Trophoblast cell (in vitro differentiated cells and primary cell): ENCODE measurements around the gene PKD1L1.
A peak's percentile ranks its signal among the peaks of the same experiment; 100 is the strongest.

Experiments used
- DNase-seq, 2 donors: peaks; one replicate each; pipeline ENCODE4 v3.0.0-alpha.2; 2016
- H2AFZ ChIP-seq: 2 replicates; pipeline ENCODE4 v1.6.1; 2013; ENCODE audit warnings: low read length, moderate library complexity, mild to moderate bottlenecking; ENCODE audit not compliant: insufficient read depth, poor library complexity
- H2AK5ac ChIP-seq: 2 replicates; pipeline ENCODE4 v1.6.1; 2013; ENCODE audit warnings: mild to moderate bottlenecking, low read length
- H2BK120ac ChIP-seq: 2 replicates; pipeline ENCODE4 v1.6.1; 2013; ENCODE audit warnings: low read length, mild to moderate bottlenecking, moderate library complexity; ENCODE audit not compliant: insufficient read depth, poor library complexity
- H2BK12ac ChIP-seq: 2 replicates; pipeline ENCODE4 v1.6.1; 2013; ENCODE audit warnings: mild to moderate bottlenecking, low read length, moderate library complexity
- H2BK5ac ChIP-seq: 2 replicates; pipeline ENCODE4 v1.6.1; 2013; ENCODE audit warnings: low read length, low read depth, moderate library complexity, mild to moderate bottlenecking; ENCODE audit not compliant: poor library complexity
- H3K14ac ChIP-seq: 2 replicates; pipeline ENCODE4 v1.6.1; 2013; ENCODE audit warnings: mild to moderate bottlenecking, low read length
- H3K18ac ChIP-seq: 2 replicates; pipeline ENCODE4 v1.6.1; 2013; ENCODE audit warnings: mild to moderate bottlenecking, low read length
- H3K23ac ChIP-seq: 2 replicates; pipeline ENCODE4 v1.6.1; 2013; ENCODE audit warnings: low read length
- H3K27ac ChIP-seq: 2 replicates; pipeline ENCODE4 v1.5.1; 2013; ENCODE audit warnings: low read depth, mild to moderate bottlenecking, inconsistent platforms, low read length, moderate library complexity
- H3K27me3 ChIP-seq: 2 replicates; pipeline ENCODE4 v1.6.1; 2013; ENCODE audit warnings: inconsistent platforms, mild to moderate bottlenecking, low read length, moderate library complexity; ENCODE audit not compliant: insufficient read depth
- H3K36me3 ChIP-seq, 2 experiments: 1 replicate in 1 of 2; 2 replicates in 1 of 2; pipeline ENCODE4 v1.6.1; 2013; ENCODE audit warnings: low read length in 2 of 2, mild to moderate bottlenecking in 2 of 2, moderate library complexity in 1 of 2; ENCODE audit not compliant: insufficient read depth in 2 of 2, control insufficient read depth in 1 of 2
- H3K4ac ChIP-seq: 2 replicates; pipeline ENCODE4 v1.6.1; 2013; ENCODE audit warnings: low read depth, mild to moderate bottlenecking, low read length, moderate library complexity
- H3K4me1 ChIP-seq, 2 experiments: 1 replicate in 1 of 2; 2 replicates in 1 of 2; pipeline ENCODE4 v1.6.1; 2013; ENCODE audit warnings: low read length in 2 of 2, mild to moderate bottlenecking in 2 of 2, moderate library complexity in 1 of 2; ENCODE audit not compliant: insufficient read depth in 2 of 2, control insufficient read depth in 1 of 2
- H3K4me2 ChIP-seq: 2 replicates; pipeline ENCODE4 v1.6.1; 2013; ENCODE audit warnings: inconsistent platforms, mild to moderate bottlenecking, low read length, moderate library complexity
- H3K4me3 ChIP-seq: 2 replicates; pipeline ENCODE4 v1.5.1; 2013; ENCODE audit warnings: mild to moderate bottlenecking, low read depth, low read length, inconsistent platforms
- H3K79me1 ChIP-seq: one replicate; pipeline ENCODE4 v1.6.1; 2013; ENCODE audit warnings: low read length
- H3K79me2 ChIP-seq: 2 replicates; pipeline ENCODE4 v1.6.1; 2013; ENCODE audit warnings: low read length, mild to moderate bottlenecking; ENCODE audit not compliant: control insufficient read depth, insufficient read depth, poor library complexity
- H3K9ac ChIP-seq: 2 replicates; pipeline ENCODE4 v1.6.1; 2013; ENCODE audit warnings: mild to moderate bottlenecking, low read length
- H3K9me3 ChIP-seq: 2 replicates; pipeline ENCODE4 v1.6.1; 2013; ENCODE audit warnings: low read depth, mild to moderate bottlenecking, control low read depth, inconsistent platforms, low read length; ENCODE audit not compliant: insufficient read depth
- H4K12ac ChIP-seq: 2 replicates; pipeline ENCODE4 v1.6.1; 2013; ENCODE audit warnings: low read depth, mild to moderate bottlenecking, low read length, moderate library complexity
- H4K8ac ChIP-seq: 2 replicates; pipeline ENCODE4 v1.6.1; 2013; ENCODE audit warnings: low read depth, mild to moderate bottlenecking, low read length, moderate library complexity
- H4K91ac ChIP-seq: one replicate; pipeline ENCODE4 v1.6.1; 2013; ENCODE audit warnings: low read depth, mild to moderate bottlenecking, low read length, moderate library complexity
- WGBS: extraction: QIAGEN DNeasy Blood & Tissue Kit; methylation state at CpG from one replicate; pipeline ENCODE4 v1.1.7; 2013; ENCODE audit warnings: missing lambda C conversion rate; ENCODE audit not compliant: insufficient read length, insufficient coverage; ENCODE audit errors: extremely low coverage; 5-methylcytosine and 5-hydroxymethylcytosine counted together

PKD1L1 gene

GRCh38 chr7:47759056-47759706 is 189.1 kb downstream of the PKD1L1 start:
- Histone ChIP-seq H3K9ac (no peak overlapping the region), H3K4ac (no peak overlapping the region), H3K27me3 (no peaks in the 10 kb centered on the region), H3K27ac (no peak overlapping the region), H4K8ac (no peak overlapping the region), H2BK5ac (no peak overlapping the region), H2AK5ac (no peak overlapping the region), H3K14ac (no peak overlapping the region), H3K36me3 (no peaks in the 10 kb centered on the region), H4K12ac (no peak overlapping the region), H3K9me3 (peaks cover 2% of the 10 kb centered on the region), H2BK12ac (no peak overlapping the region), H2AFZ (no peak overlapping the region), H3K23ac (no peak overlapping the region), H3K79me1 (peaks cover 20% of the 10 kb centered on the region), H4K91ac (no peak overlapping the region), H3K4me2 (no peak overlapping the region), H3K18ac (no peak overlapping the region), H3K4me1 (peaks cover 11 to 13% of the 10 kb centered on the region in 2 experiments), H2BK120ac (no peak overlapping the region), H3K4me3 (no peak overlapping the region), H3K79me2 (no peaks in the 10 kb centered on the region)
- DNase-seq, result no peak
- no CpG with 5 or more reads among the region's 4 CpGs for WGBS

- no CpG with 5 or more reads among the region's 2 CpGs for WGBS
- peak overlapping the region; percentile 55 for H2BK120ac ChIP-seq
Observed at GRCh38 chr7:47758546-47758945, 189.7 kb downstream of the PKD1L1 start.

GRCh38 chr7:47757921-47758411 is 190.3 kb downstream of the PKD1L1 start:
- no peak overlapping the region for H3K18ac ChIP-seq
- H2AFZ ChIP-seq, result no peak overlapping the region
- H2BK12ac ChIP-seq, result peak overlapping the region; percentile 7
- DNase-seq, result peak; percentile 24 to 31
- no peak overlapping the region for H3K27ac ChIP-seq
- no peak overlapping the region for H2AK5ac ChIP-seq
- H3K79me2 ChIP-seq, result no peaks in the 10 kb centered on the region
- H3K4ac ChIP-seq, result no peak overlapping the region
- H3K9ac ChIP-seq, result no peak overlapping the region
- H2BK5ac ChIP-seq, result no peak overlapping the region
- H3K14ac ChIP-seq, result no peak overlapping the region
- no peaks in the 10 kb centered on the region for H3K27me3 ChIP-seq
- no peaks in the 10 kb centered on the region for H3K36me3 ChIP-seq
- H3K4me1 ChIP-seq, result peaks cover 6 to 10% of the 10 kb centered on the region in 2 experiments
- H3K9me3 ChIP-seq, result peaks cover 2% of the 10 kb centered on the region
- H2BK120ac ChIP-seq, result no peak overlapping the region
- H3K23ac ChIP-seq, result no peak overlapping the region
- no peak overlapping the region for H3K4me3 ChIP-seq
- peaks cover 14% of the 10 kb centered on the region for H3K79me1 ChIP-seq
- H4K91ac ChIP-seq, result no peak overlapping the region
- no peak overlapping the region for H4K8ac ChIP-seq
- H3K4me2 ChIP-seq, result no peak overlapping the region
- no CpG with 5 or more reads among the region's 10 CpGs for WGBS
- H4K12ac ChIP-seq, result no peak overlapping the region

More at GRCh38 chr7:47758546-47758945, 189.7 kb downstream of the PKD1L1 start:
- Histone ChIP-seq H3K4ac (no peak overlapping the region), H4K8ac (no peak overlapping the region), H4K91ac (peak overlapping the region; percentile 63), H3K4me3 (no peak overlapping the region), H3K79me1 (peaks cover 17% of the 10 kb centered on the region), H2AK5ac (peak overlapping the region; percentile 52), H2BK12ac (peak overlapping the region; percentile 93), H2BK5ac (no peak overlapping the region), H3K4me1 (peaks cover 8 to 13% of the 10 kb centered on the region in 2 experiments), H4K12ac (no peak overlapping the region), H3K9ac (no peak overlapping the region), H3K9me3 (peaks cover 2% of the 10 kb centered on the region), H3K23ac (no peak overlapping the region), H3K27ac (no peak overlapping the region), H3K36me3 (no peaks in the 10 kb centered on the region), H2AFZ (no peak overlapping the region), H3K27me3 (no peaks in the 10 kb centered on the region), H3K14ac (peak overlapping the region; percentile 55), H3K18ac (no peak overlapping the region), H3K4me2 (no peak overlapping the region), H3K79me2 (no peaks in the 10 kb centered on the region)
- no peak for DNase-seq

- no peak overlapping the region for H3K4ac ChIP-seq
- H3K4me3 ChIP-seq, result no peak overlapping the region
- peaks cover 2% of the 10 kb centered on the region for H3K9me3 ChIP-seq
- no peak overlapping the region for H3K23ac ChIP-seq
- DNase-seq, result peak in 1 of 2 donors; percentile 31
- no peak overlapping the region for H3K27ac ChIP-seq
- no peaks in the 10 kb centered on the region for H3K27me3 ChIP-seq
- H2BK120ac ChIP-seq, result no peak overlapping the region
- H4K91ac ChIP-seq, result no peak overlapping the region
- H3K4me2 ChIP-seq, result no peak overlapping the region
- H2AK5ac ChIP-seq, result no peak overlapping the region
- H2BK12ac ChIP-seq, result no peak overlapping the region
- peaks cover 7% of the 10 kb centered on the region for H3K79me1 ChIP-seq
- no peak overlapping the region for H4K12ac ChIP-seq
- H3K36me3 ChIP-seq, result no peaks in the 10 kb centered on the region
- peaks cover 2 to 5% of the 10 kb centered on the region in 2 experiments for H3K4me1 ChIP-seq
- H2BK5ac ChIP-seq, result no peak overlapping the region
- no peak overlapping the region for H3K9ac ChIP-seq
- H3K79me2 ChIP-seq, result no peaks in the 10 kb centered on the region
- H4K8ac ChIP-seq, result no peak overlapping the region
- no CpG with 5 or more reads among the region's 4 CpGs for WGBS
- H3K18ac ChIP-seq, result no peak overlapping the region
- H3K14ac ChIP-seq, result no peak overlapping the region
- no peak overlapping the region for H2AFZ ChIP-seq
Observed at GRCh38 chr7:47756636-47757035, 191.6 kb downstream of the PKD1L1 start.
